Measurements from ENCODE around the gene TNRC6C. TPM values are rescaled to one million over a fixed set of nuclear protein-coding genes. Genes with fewer than 3 reads are reported as not detected.

The TNRC6C gene
- total RNA-seq, 4 donors from 2014 or later = 4.7 to 9.0 (median 7.6) TPM

GRCh38 chr17:77959126-77959925 is 823 bp downstream of the TNRC6C start:
- H3K27ac ChIP-seq = peak overlapping the region; percentile 65 to 83 (median 70)
- H3K4me1 ChIP-seq = peaks cover 45 to 50% of the 10 kb centered on the region in 2 donors
- peak overlapping the region; percentile 59 to 67 (median 62) for H3K4me3 ChIP-seq
- H3K9me3 ChIP-seq = no peaks in the 10 kb centered on the region
- no peak for DNase-seq
- no peaks in the 10 kb centered on the region for H3K27me3 ChIP-seq
- intact Hi-C loops (cut with DNase I; ENCODE audit: low total_unique reads) = loop anchor here (2.0 to 5.0 kb wide), 4 partner anchors 38 to 357 kb away; no protein-coding TSS in a partner anchor
- peak; percentile 6 to 16 for ATAC-seq
- H3K36me3 ChIP-seq = no peaks in the 10 kb centered on the region
- TF ChIP-seq POLR2A (IDR thresholded peaks at IDR 0.05) (no peak), CTCF (IDR thresholded peaks at IDR 0.05 in 4 of 5, conservative IDR thresholded peaks at IDR 0.05 in 1 of 5) (no peak)
- in situ Hi-C loops (cut with MboI; ENCODE audit: low sequenced_read_pairs in 4 of 4) = no loop called here

- no peak for ATAC-seq
- Histone ChIP-seq H3K27me3 (no peaks in the 10 kb centered on the region), H3K4me3 (peak overlapping the region; percentile 59 to 67 (median 62)), H3K36me3 (no peaks in the 10 kb centered on the region), H3K9me3 (no peaks in the 10 kb centered on the region), H3K4me1 (peaks cover 49 to 57% of the 10 kb centered on the region in 2 donors), H3K27ac (peak overlapping the region; percentile 65 to 83 (median 70))
- in situ Hi-C loops (cut with MboI; ENCODE audit: low sequenced_read_pairs in 4 of 4) = no loop called here
- intact Hi-C loops (cut with DNase I; ENCODE audit: low total_unique reads) = loop anchor here (2.0 to 5.0 kb wide), 4 partner anchors 37 to 357 kb away; no protein-coding TSS in a partner anchor
- no peak for DNase-seq
- no peak for TF ChIP-seq CTCF (IDR thresholded peaks at IDR 0.05 in 4 of 5, conservative IDR thresholded peaks at IDR 0.05 in 1 of 5)
- TF ChIP-seq POLR2A (IDR thresholded peaks at IDR 0.05) = no peak
These were observed 1.5 kb downstream of the TNRC6C start for GRCh38 chr17:77959926-77960521.

- Histone ChIP-seq H3K4me1 (peaks cover 66 to 71% of the 10 kb centered on the region in 2 donors), H3K27me3 (no peaks in the 10 kb centered on the region), H3K27ac (peak overlapping the region in 2 of 4 donors; percentile 32 to 72), H3K9me3 (no peaks in the 10 kb centered on the region), H3K36me3 (no peaks in the 10 kb centered on the region), H3K4me3 (no peak overlapping the region)
- intact Hi-C loops (cut with DNase I; ENCODE audit: low total_unique reads) = no loop called here
- DNase-seq = no peak
- TF ChIP-seq POLR2A (IDR thresholded peaks at IDR 0.05) (no peak), CTCF (IDR thresholded peaks at IDR 0.05 in 4 of 5, conservative IDR thresholded peaks at IDR 0.05 in 1 of 5) (no peak)
- in situ Hi-C loops (cut with MboI; ENCODE audit: low sequenced_read_pairs in 4 of 4) = no loop called here
- ATAC-seq = no peak
These were observed 3.2 kb downstream of the TNRC6C start for GRCh38 chr17:77961741-77962140.

GRCh38 chr17:77962348-77962747 is 3.8 kb downstream of the TNRC6C start:
- intact Hi-C loops (cut with DNase I; ENCODE audit: low total_unique reads) (no loop called here), in situ Hi-C loops (cut with MboI; ENCODE audit: low sequenced_read_pairs in 4 of 4) (no loop called here)
- TF ChIP-seq POLR2A (IDR thresholded peaks at IDR 0.05) (no peak), CTCF (IDR thresholded peaks at IDR 0.05 in 4 of 5, conservative IDR thresholded peaks at IDR 0.05 in 1 of 5) (no peak)
- no peaks in the 10 kb centered on the region for H3K36me3 ChIP-seq
- H3K4me1 ChIP-seq = peaks cover 68 to 72% of the 10 kb centered on the region in 2 donors
- H3K4me3 ChIP-seq = no peak overlapping the region
- no peaks in the 10 kb centered on the region for H3K9me3 ChIP-seq
- DNase-seq (no peak), ATAC-seq (no peak)
- H3K27ac ChIP-seq = peak overlapping the region in 1 of 4 donors; percentile 32
- no peaks in the 10 kb centered on the region for H3K27me3 ChIP-seq
